ENCODE results near the gene FILIP1.
"Not testable (repeated sequence)": the region's sequence is repeated elsewhere in the genome, so short reads cannot be mapped to it uniquely, and the experiment has no call there.

Gene FILIP1

GRCh38 chr6:75441883-75442282 lies 51.7 kb downstream of the FILIP1 start:
- H3K4me3 ChIP-seq (ENCODE audit: low read depth, low read length); H3K36me3 ChIP-seq (ENCODE audit: control insufficient read depth, insufficient read depth, low read length); H3K27me3 ChIP-seq (ENCODE audit: control insufficient read depth, insufficient read depth, low read length); H3K4me1 ChIP-seq (ENCODE audit: control insufficient read depth, insufficient read depth, low read length); H3K9me3 ChIP-seq (ENCODE audit: control insufficient read depth, insufficient read depth, low read length); H3K9ac ChIP-seq (ENCODE audit: low read depth, low read length): not testable (repeated sequence)

- H3K9ac ChIP-seq (ENCODE audit: low read depth, low read length); H3K4me1 ChIP-seq (ENCODE audit: control insufficient read depth, insufficient read depth, low read length); H3K36me3 ChIP-seq (ENCODE audit: control insufficient read depth, insufficient read depth, low read length); H3K27me3 ChIP-seq (ENCODE audit: control insufficient read depth, insufficient read depth, low read length); H3K9me3 ChIP-seq (ENCODE audit: control insufficient read depth, insufficient read depth, low read length); H3K4me3 ChIP-seq (ENCODE audit: low read depth, low read length): not testable (repeated sequence)
These were observed 52.1 kb downstream of the FILIP1 start for GRCh38 chr6:75441479-75441878.

DNA sequence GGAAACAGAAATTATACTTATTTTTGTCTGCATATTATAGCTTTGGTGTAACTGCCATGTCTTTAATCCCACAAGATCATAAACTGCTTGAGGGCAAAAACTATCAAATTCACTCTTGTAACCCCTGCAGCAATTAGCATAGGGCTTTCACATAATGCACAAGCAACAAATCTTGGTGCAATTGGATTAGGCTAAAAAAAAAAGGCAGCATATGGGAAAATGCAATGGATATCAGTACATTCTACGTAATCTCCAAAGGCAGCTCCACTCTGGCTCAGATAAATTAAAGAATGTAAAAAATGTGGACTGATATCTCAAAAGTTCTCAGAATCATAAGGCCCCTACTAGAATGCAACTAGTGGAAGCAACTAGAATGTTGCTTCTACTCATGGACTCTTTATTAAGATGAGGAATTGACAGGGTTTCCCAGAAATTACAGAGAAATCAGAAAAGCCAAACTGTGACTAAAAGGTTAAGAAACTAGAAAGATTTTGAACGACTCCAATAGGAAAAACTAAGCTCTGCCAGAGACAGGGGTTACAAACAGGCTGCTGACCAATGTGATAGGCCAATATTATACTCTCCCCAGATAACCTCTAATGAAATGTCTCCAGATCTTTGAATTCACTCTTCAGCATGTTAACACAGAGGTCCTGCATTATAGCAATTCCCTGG lies 55.0 kb downstream of the FILIP1 start:
- H3K36me3 ChIP-seq (ENCODE audit: control insufficient read depth, insufficient read depth, low read length), result no peaks in the 10 kb centered on the region
- H3K4me3 ChIP-seq (ENCODE audit: low read depth, low read length), result no peak overlapping the region
- H3K27me3 ChIP-seq (ENCODE audit: control insufficient read depth, insufficient read depth, low read length), result no peaks in the 10 kb centered on the region
- H3K9ac ChIP-seq (ENCODE audit: low read depth, low read length), result no peak overlapping the region
- H3K4me1 ChIP-seq (ENCODE audit: control insufficient read depth, insufficient read depth, low read length), result no peaks in the 10 kb centered on the region
- no peaks in the 10 kb centered on the region for H3K9me3 ChIP-seq (ENCODE audit: control insufficient read depth, insufficient read depth, low read length)

DNA sequence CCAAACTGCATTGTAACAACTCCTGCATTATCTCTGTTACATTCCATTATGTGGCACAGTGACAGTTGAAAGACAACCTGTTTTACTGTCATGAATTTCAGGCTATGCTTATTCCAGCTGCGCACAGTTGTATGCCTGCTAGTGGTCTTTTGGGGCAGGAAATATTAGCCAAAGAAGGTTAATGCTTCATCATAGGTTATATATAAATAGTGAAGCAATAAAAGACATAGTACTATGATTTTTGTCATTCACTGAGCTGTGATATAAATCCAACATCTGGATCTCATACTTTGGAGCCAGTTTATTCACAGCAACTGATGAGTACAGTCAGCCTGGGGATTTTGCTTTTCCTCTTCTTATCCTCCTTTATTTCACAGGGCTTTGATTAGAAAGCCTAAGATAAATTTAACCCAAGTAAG lies 55.6 kb downstream of the FILIP1 start:
- Histone ChIP-seq H3K9me3 (ENCODE audit: control insufficient read depth, insufficient read depth, low read length) (no peaks in the 10 kb centered on the region), H3K4me3 (ENCODE audit: low read depth, low read length) (no peak overlapping the region), H3K27me3 (ENCODE audit: control insufficient read depth, insufficient read depth, low read length) (no peaks in the 10 kb centered on the region), H3K9ac (ENCODE audit: low read depth, low read length) (no peak overlapping the region), H3K4me1 (ENCODE audit: control insufficient read depth, insufficient read depth, low read length) (no peaks in the 10 kb centered on the region), H3K36me3 (ENCODE audit: control insufficient read depth, insufficient read depth, low read length) (no peaks in the 10 kb centered on the region)

GRCh38 chr6:75437421-75437891 lies 56.1 kb downstream of the FILIP1 start:
- Histone ChIP-seq H3K4me3 (ENCODE audit: low read depth, low read length) (no peak overlapping the region), H3K4me1 (ENCODE audit: control insufficient read depth, insufficient read depth, low read length) (no peaks in the 10 kb centered on the region), H3K9me3 (ENCODE audit: control insufficient read depth, insufficient read depth, low read length) (no peaks in the 10 kb centered on the region), H3K27me3 (ENCODE audit: control insufficient read depth, insufficient read depth, low read length) (no peaks in the 10 kb centered on the region), H3K36me3 (ENCODE audit: control insufficient read depth, insufficient read depth, low read length) (no peaks in the 10 kb centered on the region), H3K9ac (ENCODE audit: low read depth, low read length) (no peak overlapping the region)

- Histone ChIP-seq H3K36me3 (ENCODE audit: control insufficient read depth, insufficient read depth, low read length) (no peaks in the 10 kb centered on the region), H3K27me3 (ENCODE audit: control insufficient read depth, insufficient read depth, low read length) (no peaks in the 10 kb centered on the region), H3K4me1 (ENCODE audit: control insufficient read depth, insufficient read depth, low read length) (no peaks in the 10 kb centered on the region), H3K9me3 (ENCODE audit: control insufficient read depth, insufficient read depth, low read length) (no peaks in the 10 kb centered on the region), H3K4me3 (ENCODE audit: low read depth, low read length) (no peak overlapping the region), H3K9ac (ENCODE audit: low read depth, low read length) (no peak overlapping the region)
These were observed 56.7 kb downstream of the FILIP1 start for GRCh38 chr6:75436869-75437268.

DNA sequence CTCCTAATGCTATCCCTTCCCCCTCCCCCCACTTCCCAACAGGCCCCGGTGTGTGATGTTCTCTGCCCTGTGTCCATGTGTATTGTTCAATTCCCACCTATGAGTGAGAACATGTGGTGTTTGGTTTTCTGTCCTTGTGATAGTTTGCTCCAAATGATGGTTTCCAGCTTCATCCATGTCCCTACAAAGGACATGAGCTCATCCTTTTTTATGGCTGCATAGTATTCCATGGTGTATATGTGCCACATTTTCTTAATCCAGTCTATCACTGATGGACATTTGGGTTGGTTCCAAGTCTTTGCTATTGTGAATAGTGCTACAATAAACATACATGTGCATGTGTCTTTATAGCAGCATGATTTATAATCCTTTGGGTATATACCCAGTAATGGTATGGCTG lies 60.8 kb downstream of the FILIP1 start:
- not testable (repeated sequence) for H3K27me3 ChIP-seq (ENCODE audit: control insufficient read depth, insufficient read depth, low read length); H3K4me1 ChIP-seq (ENCODE audit: control insufficient read depth, insufficient read depth, low read length); H3K4me3 ChIP-seq (ENCODE audit: low read depth, low read length); H3K36me3 ChIP-seq (ENCODE audit: control insufficient read depth, insufficient read depth, low read length); H3K9ac ChIP-seq (ENCODE audit: low read depth, low read length); H3K9me3 ChIP-seq (ENCODE audit: control insufficient read depth, insufficient read depth, low read length)

GRCh38 chr6:75431379-75431778 lies 62.2 kb downstream of the FILIP1 start:
- Histone ChIP-seq H3K36me3 (ENCODE audit: control insufficient read depth, insufficient read depth, low read length) (no peaks in the 10 kb centered on the region), H3K9ac (ENCODE audit: low read depth, low read length) (no peak overlapping the region), H3K4me1 (ENCODE audit: control insufficient read depth, insufficient read depth, low read length) (no peaks in the 10 kb centered on the region), H3K4me3 (ENCODE audit: low read depth, low read length) (no peak overlapping the region), H3K27me3 (ENCODE audit: control insufficient read depth, insufficient read depth, low read length) (no peaks in the 10 kb centered on the region), H3K9me3 (ENCODE audit: control insufficient read depth, insufficient read depth, low read length) (no peaks in the 10 kb centered on the region)

DNA sequence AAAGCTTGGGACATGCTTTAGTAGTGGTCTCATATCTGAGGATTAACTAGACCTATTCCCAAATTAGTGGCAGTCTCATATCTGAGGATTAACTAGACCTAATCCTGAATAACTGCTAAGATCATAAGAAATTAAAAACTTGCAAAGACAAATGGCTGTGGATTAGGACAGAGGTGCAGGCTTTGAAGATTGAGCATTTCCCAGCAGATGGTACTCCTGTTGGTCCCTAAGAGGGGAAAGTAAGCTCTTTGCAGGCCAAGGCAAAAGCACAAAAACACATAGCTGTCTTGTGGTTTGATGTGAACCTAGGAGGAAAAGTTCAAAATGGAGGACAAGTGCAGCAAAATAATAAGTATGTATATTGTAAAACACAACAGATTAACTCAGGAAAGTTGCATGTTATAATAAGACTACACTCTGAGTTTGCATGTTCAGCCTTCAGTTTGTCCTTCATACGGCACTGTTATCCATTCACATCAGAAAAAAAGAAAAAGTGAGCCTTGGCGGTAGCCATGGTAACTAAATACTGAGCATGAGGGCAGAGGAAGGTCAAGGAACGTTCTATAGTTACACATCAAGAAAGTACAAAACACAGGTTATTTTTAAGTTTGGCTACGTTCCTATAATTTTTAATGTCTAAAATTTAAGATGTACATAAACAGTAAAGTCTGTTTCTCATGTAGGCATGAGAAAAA lies 62.8 kb downstream of the FILIP1 start:
- Histone ChIP-seq H3K9me3 (ENCODE audit: control insufficient read depth, insufficient read depth, low read length) (no peaks in the 10 kb centered on the region), H3K27me3 (ENCODE audit: control insufficient read depth, insufficient read depth, low read length) (no peaks in the 10 kb centered on the region), H3K4me3 (ENCODE audit: low read depth, low read length) (no peak overlapping the region), H3K9ac (ENCODE audit: low read depth, low read length) (no peak overlapping the region), H3K36me3 (ENCODE audit: control insufficient read depth, insufficient read depth, low read length) (no peaks in the 10 kb centered on the region), H3K4me1 (ENCODE audit: control insufficient read depth, insufficient read depth, low read length) (no peaks in the 10 kb centered on the region)

DNA sequence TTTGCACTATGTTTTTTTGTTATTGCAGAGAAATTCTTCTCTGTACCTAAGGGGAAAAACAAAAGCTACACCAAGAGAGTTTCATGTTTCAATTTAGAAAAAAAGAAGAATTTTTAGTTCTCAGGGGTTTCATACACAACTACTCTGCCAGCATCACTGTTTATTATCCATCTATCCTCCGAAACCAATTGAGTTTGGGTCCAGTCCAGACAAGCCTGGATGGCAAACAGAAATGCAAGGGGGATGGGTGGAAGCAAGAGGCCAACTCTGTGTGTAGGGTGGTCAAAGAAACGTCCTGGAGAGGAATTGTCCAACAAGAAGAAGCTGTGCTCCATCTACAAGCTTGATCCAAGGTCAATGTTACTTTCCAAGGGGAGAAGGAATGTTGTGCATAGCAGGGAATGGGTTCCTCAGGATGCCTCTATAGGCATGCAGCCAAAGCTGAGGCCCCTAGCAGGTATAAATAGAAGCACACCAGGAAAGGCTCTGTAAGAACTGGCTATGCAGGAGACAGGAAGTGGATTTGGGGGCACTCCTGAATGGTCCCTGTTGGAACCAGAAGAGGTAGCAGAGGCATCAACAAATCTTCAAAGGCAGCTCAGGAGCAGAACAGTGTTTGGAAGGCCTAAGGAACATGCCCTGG lies 64.4 kb downstream of the FILIP1 start:
- Histone ChIP-seq H3K4me1 (ENCODE audit: control insufficient read depth, insufficient read depth, low read length) (no peaks in the 10 kb centered on the region), H3K9ac (ENCODE audit: low read depth, low read length) (no peak overlapping the region), H3K27me3 (ENCODE audit: control insufficient read depth, insufficient read depth, low read length) (no peaks in the 10 kb centered on the region), H3K4me3 (ENCODE audit: low read depth, low read length) (no peak overlapping the region), H3K36me3 (ENCODE audit: control insufficient read depth, insufficient read depth, low read length) (no peaks in the 10 kb centered on the region), H3K9me3 (ENCODE audit: control insufficient read depth, insufficient read depth, low read length) (no peaks in the 10 kb centered on the region)

- Histone ChIP-seq H3K36me3 (ENCODE audit: control insufficient read depth, insufficient read depth, low read length) (no peaks in the 10 kb centered on the region), H3K4me1 (ENCODE audit: control insufficient read depth, insufficient read depth, low read length) (no peaks in the 10 kb centered on the region), H3K9ac (ENCODE audit: low read depth, low read length) (no peak overlapping the region), H3K27me3 (ENCODE audit: control insufficient read depth, insufficient read depth, low read length) (no peaks in the 10 kb centered on the region), H3K4me3 (ENCODE audit: low read depth, low read length) (no peak overlapping the region), H3K9me3 (ENCODE audit: control insufficient read depth, insufficient read depth, low read length) (no peaks in the 10 kb centered on the region)
These were observed 65.4 kb downstream of the FILIP1 start for GRCh38 chr6:75428204-75428603.

DNA sequence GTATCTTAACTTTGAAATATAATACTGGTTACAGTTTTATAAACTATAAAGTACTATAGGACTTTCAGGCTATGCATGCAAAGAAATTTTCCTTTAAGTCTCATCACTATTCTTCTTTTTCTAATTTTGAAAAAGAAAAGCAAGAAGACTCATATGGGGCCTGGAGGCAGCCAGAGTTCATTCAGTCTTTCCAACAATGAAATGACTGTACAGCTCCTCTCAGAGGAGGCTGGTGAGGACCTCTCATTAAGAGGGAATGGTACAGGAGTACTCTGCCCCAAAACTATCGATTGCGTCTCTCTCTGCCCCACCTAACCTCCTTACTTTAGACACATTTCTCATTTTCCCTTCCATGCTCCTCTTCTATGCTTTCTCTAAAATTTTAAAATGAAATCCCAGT lies 66.3 kb downstream of the FILIP1 start:
- Histone ChIP-seq H3K27me3 (ENCODE audit: control insufficient read depth, insufficient read depth, low read length) (no peaks in the 10 kb centered on the region), H3K9me3 (ENCODE audit: control insufficient read depth, insufficient read depth, low read length) (no peaks in the 10 kb centered on the region), H3K9ac (ENCODE audit: low read depth, low read length) (no peak overlapping the region), H3K4me3 (ENCODE audit: low read depth, low read length) (no peak overlapping the region), H3K4me1 (ENCODE audit: control insufficient read depth, insufficient read depth, low read length) (no peaks in the 10 kb centered on the region), H3K36me3 (ENCODE audit: control insufficient read depth, insufficient read depth, low read length) (no peaks in the 10 kb centered on the region)

All from iPS-15b (cell line).